Spleen (tissue), 11 donors: Measurements from ENCODE around the gene SELENOF. TPM values are rescaled to one million over a fixed set of nuclear protein-coding genes. Genes with fewer than 3 reads are reported as not detected.

Experiments used
- DNase-seq: peaks from one replicate; pipeline ENCODE4 v3.0.0-alpha.2; 2020
- H3K27ac ChIP-seq, 8 donors: fragments of 200-600 bp; sonication (generic) in 7 of 8; 1 replicate in 4 of 8; 2 replicates in 4 of 8; pipeline versions ENCODE4 v1.5.0 to v1.8.0; 2016 to 2021; ENCODE audit warnings: inconsistent platforms in 4 of 8, mild to moderate bottlenecking in 4 of 8, moderate library complexity in 1 of 8
- H3K27me3 ChIP-seq, 7 donors: fragments of 200-600 bp; sonication (generic) in 6 of 7; replicated peaks in 1 of 7; 1 replicate in 4 of 7; 2 replicates in 3 of 7; pipeline versions ENCODE4 v1.5.0 to v1.8.0; 2016 to 2021; ENCODE audit warnings: inconsistent platforms in 3 of 7, mild to moderate bottlenecking in 1 of 7
- H3K36me3 ChIP-seq, 6 donors: fragments of 200-600 bp; sonication (generic) in 5 of 6; 1 replicate in 4 of 6; 2 replicates in 2 of 6; pipeline versions ENCODE4 v1.5.0 to v1.8.0; 2016 to 2021; ENCODE audit warnings: inconsistent platforms in 2 of 6
- H3K4me1 ChIP-seq, 6 donors: fragments of 200-600 bp; sonication (generic) in 5 of 6; 1 replicate in 3 of 6; 2 replicates in 3 of 6; pipeline versions ENCODE4 v1.5.0 to v1.8.0; 2016 to 2021; ENCODE audit warnings: inconsistent platforms in 3 of 6
- H3K4me3 ChIP-seq, 8 donors: fragments of 200-600 bp; sonication (generic) in 7 of 8; 1 replicate in 4 of 8; 2 replicates in 4 of 8; pipeline versions ENCODE4 v1.5.0 to v1.8.0; 2016 to 2021; ENCODE audit warnings: inconsistent platforms in 4 of 8, mild to moderate bottlenecking in 4 of 8, moderate library complexity in 2 of 8
- H3K9me3 ChIP-seq, 8 donors: fragments of 200-600 bp; sonication (generic) in 7 of 8; 1 replicate in 4 of 8; 2 replicates in 4 of 8; pipeline versions ENCODE4 v1.5.0 to v1.8.0; 2016 to 2021; ENCODE audit warnings: inconsistent platforms in 4 of 8
- POLR2A ChIP-seq, 3 donors: fragments of 450-650 bp; IDR thresholded peaks; one replicate each; pipeline ENCODE4 v1.5.1; 2017; ENCODE audit warnings: antibody characterized with exemption in 3 of 3, mild to moderate bottlenecking in 1 of 3
- POLR2AphosphoS5 ChIP-seq, 3 donors: sonication (generic); formaldehyde crosslinking; IDR thresholded peaks; one replicate each; pipeline ENCODE4 v1.5.1; 2017; ENCODE audit warnings: antibody characterized with exemption in 3 of 3
- WGBS, 5 donors: extraction: QIAGEN DNeasy Blood & Tissue Kit in 3 of 5; methylation state at CpG; one replicate each; pipeline versions ENCODE4 v1.1.5 to v1.1.7; 2013 to 2018; 5-methylcytosine and 5-hydroxymethylcytosine counted together
- intact Hi-C: fragments of 100-400 bp; cut with DNase I; formaldehyde crosslinking; loops from one replicate; pipeline ENCODE4 v1.15.0; 2023; ENCODE audit warnings: low total_unique reads
- polyA plus RNA-seq, 3 donors: library from polyadenylated mRNA; stranded (reverse); fragments of 200-250 nt; gene quantifications; one replicate each; pipeline ENCODE4 v1.2.1, GENCODE V29; 2013
- total RNA-seq, 7 donors: library from RNA; depleted of rRNA in 3 of 7; stranded (reverse); fragments of >200 nt in 3 of 7; fragmentation: NEBNext Ultra II Directional in 4 of 7; extraction: Animal tissue kit (Norgen Biotek cat#: 25700) in 4 of 7; gene quantifications; one replicate each; pipeline versions ENCODE4 v1.1.0 to v1.2.1, GENCODE V29; 2016 to 2021
- TF ChIP-seq, protein P1 (sequence below), 11 experiments: fragments of 200-600 bp in 7 of 11; fragments of 450-650 bp in 4 of 11; sonication (generic) in 4 of 11; IDR thresholded peaks in 8 of 11; conservative IDR thresholded peaks in 3 of 11; 1 replicate in 7 of 11; 2 replicates in 4 of 11; pipeline versions ENCODE4 v1.4.0 to v1.8.0; 2016 to 2021; ENCODE audit warnings: antibody characterized with exemption in 11 of 11, inconsistent platforms in 4 of 11, mild to moderate bottlenecking in 1 of 11
- donor health status: healthy with polysubstance abuse.
- donor health status: DM: no; HTN: no; CAD: no; lungs with moderate emphysema.
- donor health status: DM: no; HTN: no; CAD: no.
- donor health status: Bipolar disorder and iron deficiency.
- donor health status: healthy.
- donor health status: DM: no; HTN: no; CAD: no.
- donor health status: DM: yes; HTN: yes; CAD: no.

SELENOF gene
- total and polyA plus RNA-seq, 10 donors = 106 to 197 (median 173) TPM

DNA sequence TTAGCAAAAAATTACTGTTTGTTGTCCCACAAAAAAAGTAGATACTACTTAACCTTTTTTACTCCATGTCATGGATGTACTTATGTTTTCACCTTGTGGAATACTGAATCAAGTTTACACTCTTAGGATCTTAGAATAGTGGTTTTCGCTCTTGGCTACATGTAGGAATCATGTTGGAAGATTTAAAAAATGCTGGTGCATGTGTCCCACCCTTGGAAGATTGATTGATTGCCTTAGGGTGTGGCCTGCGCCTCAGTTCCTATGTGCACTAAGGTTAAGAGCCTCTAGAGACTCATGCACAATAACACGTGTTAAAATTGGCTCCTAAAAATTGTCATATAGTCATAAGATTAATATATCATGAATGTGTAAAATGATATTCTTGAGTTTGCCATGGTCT, 25.5 kb upstream of the SELENOF start:
- peaks cover 0 to 17% (median 0%) of the 10 kb centered on the region in 6 donors for H3K4me1 ChIP-seq
- H3K9me3 ChIP-seq = no peaks in the 10 kb centered on the region
- WGBS, 5 donors = 76 to 89% (median 83%) methylated on average over 3 of the region's 3 CpGs
- TF ChIP-seq, protein P1, sequence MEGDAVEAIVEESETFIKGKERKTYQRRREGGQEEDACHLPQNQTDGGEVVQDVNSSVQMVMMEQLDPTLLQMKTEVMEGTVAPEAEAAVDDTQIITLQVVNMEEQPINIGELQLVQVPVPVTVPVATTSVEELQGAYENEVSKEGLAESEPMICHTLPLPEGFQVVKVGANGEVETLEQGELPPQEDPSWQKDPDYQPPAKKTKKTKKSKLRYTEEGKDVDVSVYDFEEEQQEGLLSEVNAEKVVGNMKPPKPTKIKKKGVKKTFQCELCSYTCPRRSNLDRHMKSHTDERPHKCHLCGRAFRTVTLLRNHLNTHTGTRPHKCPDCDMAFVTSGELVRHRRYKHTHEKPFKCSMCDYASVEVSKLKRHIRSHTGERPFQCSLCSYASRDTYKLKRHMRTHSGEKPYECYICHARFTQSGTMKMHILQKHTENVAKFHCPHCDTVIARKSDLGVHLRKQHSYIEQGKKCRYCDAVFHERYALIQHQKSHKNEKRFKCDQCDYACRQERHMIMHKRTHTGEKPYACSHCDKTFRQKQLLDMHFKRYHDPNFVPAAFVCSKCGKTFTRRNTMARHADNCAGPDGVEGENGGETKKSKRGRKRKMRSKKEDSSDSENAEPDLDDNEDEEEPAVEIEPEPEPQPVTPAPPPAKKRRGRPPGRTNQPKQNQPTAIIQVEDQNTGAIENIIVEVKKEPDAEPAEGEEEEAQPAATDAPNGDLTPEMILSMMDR (IDR thresholded peaks at IDR 0.05 in 8 of 11, conservative IDR thresholded peaks at IDR 0.05 in 3 of 11) = no peak
- TF ChIP-seq POLR2AphosphoS5 (IDR thresholded peaks at IDR 0.05) (no peak), POLR2A (IDR thresholded peaks at IDR 0.05) (no peak)
- intact Hi-C loops = no loop called here
- no peak for DNase-seq
- H3K27ac ChIP-seq = no peak overlapping the region
- H3K4me3 ChIP-seq = no peak overlapping the region
- H3K36me3 ChIP-seq = no peaks in the 10 kb centered on the region
- H3K27me3 ChIP-seq = no peaks in the 10 kb centered on the region

DNA sequence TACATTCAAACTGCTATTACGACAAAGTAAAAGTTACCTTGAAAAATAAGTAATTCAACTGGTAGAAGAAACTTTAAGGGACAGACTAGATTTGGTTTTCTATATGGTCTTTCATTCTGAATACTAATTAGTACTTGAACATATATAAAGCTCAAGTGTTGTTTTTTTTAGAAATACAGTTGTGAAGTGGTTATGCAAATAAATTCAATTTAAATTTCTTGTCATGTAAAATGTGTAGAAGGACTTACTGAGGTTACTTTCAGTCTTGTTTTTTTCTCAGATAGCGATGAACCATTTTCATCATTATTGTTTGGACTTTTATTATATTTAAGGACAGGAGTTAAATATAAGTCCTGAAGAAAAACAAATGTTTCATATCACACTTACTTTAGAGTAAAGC, 24.9 kb upstream of the SELENOF start:
- H3K36me3 ChIP-seq = no peaks in the 10 kb centered on the region
- H3K4me3 ChIP-seq = no peak overlapping the region
- 87 to 94% (median 92%) methylated on average over 2 of the region's 2 CpGs for WGBS, 5 donors
- no peak for DNase-seq
- TF ChIP-seq POLR2A (IDR thresholded peaks at IDR 0.05) = no peak
- TF ChIP-seq, protein P1 (IDR thresholded peaks at IDR 0.05 in 8 of 11, conservative IDR thresholded peaks at IDR 0.05 in 3 of 11) = no peak
- no peak for TF ChIP-seq POLR2AphosphoS5 (IDR thresholded peaks at IDR 0.05)
- no peaks in the 10 kb centered on the region for H3K27me3 ChIP-seq
- intact Hi-C loops = no loop called here
- peaks cover 0 to 17% (median 0%) of the 10 kb centered on the region in 6 donors for H3K4me1 ChIP-seq
- H3K27ac ChIP-seq = no peak overlapping the region
- H3K9me3 ChIP-seq = no peaks in the 10 kb centered on the region

DNA sequence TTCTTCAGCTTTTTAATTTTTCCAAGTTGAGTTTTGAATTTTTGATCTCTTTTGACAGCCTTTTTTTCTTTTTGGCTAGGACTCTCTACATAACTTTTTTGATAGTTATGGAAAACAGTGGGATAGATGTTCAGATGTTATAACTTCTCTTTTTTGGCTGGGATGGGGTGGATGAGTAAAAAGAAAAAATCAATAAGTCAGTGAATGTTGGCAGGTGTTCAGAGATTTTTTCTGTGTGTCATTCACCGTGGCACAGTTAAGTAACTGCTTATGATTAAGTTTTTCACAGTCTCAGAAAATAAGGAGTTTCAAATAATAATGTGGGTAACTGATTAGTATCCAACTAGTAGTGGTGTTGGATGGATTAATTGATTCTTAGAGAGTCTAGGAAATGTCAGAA, 24.5 kb upstream of the SELENOF start:
- TF ChIP-seq, protein P1 (IDR thresholded peaks at IDR 0.05 in 8 of 11, conservative IDR thresholded peaks at IDR 0.05 in 3 of 11) = no peak
- Histone ChIP-seq H3K4me3 (no peak overlapping the region), H3K4me1 (peaks cover 0 to 17% (median 0%) of the 10 kb centered on the region in 6 donors), H3K27ac (no peak overlapping the region), H3K27me3 (no peaks in the 10 kb centered on the region), H3K9me3 (no peaks in the 10 kb centered on the region), H3K36me3 (no peaks in the 10 kb centered on the region)
- DNase-seq = no peak
- intact Hi-C loops = no loop called here
- 58 to 71% (median 63%) methylated on average over 1 of the region's 1 CpG for WGBS, 5 donors

GRCh38 chr1:86933562-86934377, 19.8 kb upstream of the SELENOF start:
- no peaks in the 10 kb centered on the region for H3K36me3 ChIP-seq
- no peaks in the 10 kb centered on the region for H3K9me3 ChIP-seq
- no peak overlapping the region for H3K27ac ChIP-seq
- TF ChIP-seq, protein P1 (IDR thresholded peaks at IDR 0.05 in 8 of 11, conservative IDR thresholded peaks at IDR 0.05 in 3 of 11) = no peak
- no peak for TF ChIP-seq POLR2A (IDR thresholded peaks at IDR 0.05)
- no peak for TF ChIP-seq POLR2AphosphoS5 (IDR thresholded peaks at IDR 0.05)
- H3K4me3 ChIP-seq = no peak overlapping the region
- intact Hi-C loops = no loop called here
- no peak for DNase-seq
- WGBS, 5 donors = 82 to 90% (median 84%) methylated on average over 7 of the region's 7 CpGs
- peaks cover 0 to 17% (median 4%) of the 10 kb centered on the region in 6 donors for H3K4me1 ChIP-seq
- H3K27me3 ChIP-seq = no peaks in the 10 kb centered on the region
